ENCODE measurements around the gene PLXNA2. TPM values are rescaled to one million over a fixed set of nuclear protein-coding genes. Genes with fewer than 3 reads are reported as not detected.

Gene PLXNA2
- total and polyA plus RNA-seq, 2 of the 13 experiments (the other 11 are each of a cell fraction or from before 2014, with no cell fraction given) = 1.1 to 2.1 TPM

DNA sequence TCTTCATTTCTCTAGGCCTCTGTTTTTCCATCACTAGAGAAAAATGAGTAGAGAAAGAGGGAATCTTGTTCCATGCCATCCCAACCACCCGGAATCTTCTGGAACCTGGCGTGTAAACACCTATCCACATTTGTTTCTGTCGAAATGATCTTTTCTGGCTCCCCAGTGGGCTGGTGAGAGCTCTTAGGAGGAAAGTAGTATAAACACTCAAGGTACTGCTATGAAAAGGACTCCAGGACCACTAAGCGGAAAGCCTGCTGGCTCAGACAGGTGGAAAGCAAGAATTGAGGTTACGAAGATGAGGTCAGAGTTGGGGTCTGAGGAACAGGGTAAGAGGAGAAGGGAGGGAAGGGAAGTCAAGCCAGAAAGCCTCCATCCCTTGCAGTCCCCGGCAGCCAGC, 90.8 kb downstream of the PLXNA2 start:
- intact Hi-C loops (cut with micrococcal nuclease; ENCODE audit: unreplicated experiment) = no loop called here
- BruUV-seq (replicated peaks) = no TSS peak
- WGBS (ENCODE audit: low lambda C conversion rate) = 86% methylated on average over 6 of the region's 6 CpGs
- Histone ChIP-seq H2AFZ (ENCODE audit: low read length) (no peak overlapping the region), H3K4me2 (ENCODE audit: low read depth, low read length) (no peak overlapping the region), H3K9me3 (ENCODE audit: low read length) (no peaks in the 10 kb centered on the region), H3K27me3 (ENCODE audit: control insufficient read depth in 1 of 2, insufficient read depth in 2 of 2, low read length in 2 of 2) (no peaks in the 10 kb centered on the region), H3K4me3 (replicated peaks in 1 of 3; ENCODE audit: insufficient read depth in 1 of 3, low read depth in 2 of 3, low read length in 3 of 3) (no peak overlapping the region), H3K9ac (ENCODE audit: insufficient read depth, low read depth, low read length) (no peak overlapping the region), H3K4me1 (ENCODE audit: insufficient read depth, low read length) (peaks cover 38% of the 10 kb centered on the region), H4K20me1 (ENCODE audit: insufficient read depth, low read length) (no peaks in the 10 kb centered on the region), H3K36me3 (replicated peaks in 1 of 2; ENCODE audit: control insufficient read depth in 1 of 2, insufficient read depth in 2 of 2, low read length in 2 of 2) (no peaks in the 10 kb centered on the region), H3K79me2 (ENCODE audit: insufficient read depth, low read length) (no peaks in the 10 kb centered on the region), H3K27ac (ENCODE audit: extremely low read length, insufficient read depth, low read length) (no peak overlapping the region)
- no peak for TF ChIP-seq THAP8 (CRISPR knock-in tag; IDR thresholded peaks at IDR 0.05; ENCODE audit: borderline replicate concordance)
- TF ChIP-seq NCOA1 (CRISPR knock-in tag; IDR thresholded peaks at IDR 0.05) = no peak
- TF ChIP-seq ARNT2 (CRISPR knock-in tag; IDR thresholded peaks at IDR 0.05; ENCODE audit: low read depth) = no peak
- no peak for TF ChIP-seq TBX2 (CRISPR knock-in tag; IDR thresholded peaks at IDR 0.05; ENCODE audit: borderline replicate concordance)
- ChIA-PET CTCF (ENCODE audit: low intra/inter-chr PET ratio, low total read pairs) (no interaction called here), POLR2A (no interaction called here)
- DNase-seq (ENCODE audit: low spot score) (no peak), FAIRE-seq (no peak), ATAC-seq (no peak)
- in situ Hi-C loops (cut with HindIII; ENCODE audit: extremely low pct_ligation_motif_present, low pct_unique_long_range_greater_than_20kb) = no loop called here

DNA sequence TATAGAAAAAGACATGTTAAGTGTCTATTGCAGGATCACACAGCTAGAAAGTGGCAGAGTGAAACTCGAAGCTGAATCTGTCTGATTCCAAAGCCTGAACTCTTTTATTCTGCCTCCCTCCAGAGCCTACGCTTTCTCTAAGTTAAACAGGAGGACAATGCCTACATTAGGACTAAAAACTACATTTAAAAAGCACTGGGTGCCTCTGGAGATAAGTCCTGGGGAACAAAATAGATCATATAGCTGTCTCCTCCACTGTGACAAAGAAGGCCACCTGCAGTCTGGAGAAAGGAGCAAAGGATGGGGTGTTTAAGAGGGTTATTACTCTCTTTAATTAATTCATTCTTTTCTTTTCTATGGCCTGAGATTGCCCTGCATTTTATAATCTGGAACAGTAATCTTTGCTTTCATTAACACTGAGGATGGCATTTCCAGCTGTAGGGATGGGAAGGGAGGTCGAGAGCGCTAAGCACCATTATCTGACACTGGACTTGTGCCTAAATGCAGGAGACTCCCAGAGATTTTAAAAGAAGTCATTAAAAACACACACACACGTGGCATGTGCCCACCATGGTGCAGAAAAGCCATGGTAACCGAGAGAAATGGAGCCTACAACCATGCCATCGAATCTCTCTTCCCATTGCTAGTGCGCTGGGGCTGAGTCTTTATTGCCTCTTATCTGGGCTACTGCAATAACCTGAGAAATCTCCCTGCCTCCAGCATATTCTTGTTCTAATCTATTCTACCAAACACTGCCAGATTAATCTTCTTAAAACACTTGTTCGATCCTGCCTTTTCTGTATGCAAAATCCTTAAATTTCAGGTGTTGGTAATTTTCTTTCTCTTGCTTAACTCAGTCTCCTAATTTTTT, 92.2 kb downstream of the PLXNA2 start:
- DNase-seq (ENCODE audit: low spot score) (no peak), FAIRE-seq (no peak), ATAC-seq (no peak)
- no peak overlapping the region for H3K4me3 ChIP-seq (replicated peaks in 1 of 3; ENCODE audit: insufficient read depth in 1 of 3, low read depth in 2 of 3, low read length in 3 of 3)
- no peaks in the 10 kb centered on the region for H3K79me2 ChIP-seq (ENCODE audit: insufficient read depth, low read length)
- no peaks in the 10 kb centered on the region for H3K27me3 ChIP-seq (ENCODE audit: control insufficient read depth in 1 of 2, insufficient read depth in 2 of 2, low read length in 2 of 2)
- WGBS (ENCODE audit: low lambda C conversion rate) = 57% methylated on average over 9 of the region's 9 CpGs
- H3K4me1 ChIP-seq (ENCODE audit: insufficient read depth, low read length) = peaks cover 24% of the 10 kb centered on the region
- ChIA-PET POLR2A (no interaction called here), CTCF (ENCODE audit: low intra/inter-chr PET ratio, low total read pairs) (no interaction called here)
- no TSS peak for BruUV-seq (replicated peaks)
- intact Hi-C loops (cut with micrococcal nuclease; ENCODE audit: unreplicated experiment) = no loop called here
- no peaks in the 10 kb centered on the region for H4K20me1 ChIP-seq (ENCODE audit: insufficient read depth, low read length)
- H3K9ac ChIP-seq (ENCODE audit: insufficient read depth, low read depth, low read length) = no peak overlapping the region
- no peak overlapping the region for H3K27ac ChIP-seq (ENCODE audit: extremely low read length, insufficient read depth, low read length)
- in situ Hi-C loops (cut with HindIII; ENCODE audit: extremely low pct_ligation_motif_present, low pct_unique_long_range_greater_than_20kb) = no loop called here
- no peak overlapping the region for H2AFZ ChIP-seq (ENCODE audit: low read length)
- H3K4me2 ChIP-seq (ENCODE audit: low read depth, low read length) = no peak overlapping the region
- no peaks in the 10 kb centered on the region for H3K9me3 ChIP-seq (ENCODE audit: low read length)
- H3K36me3 ChIP-seq (replicated peaks in 1 of 2; ENCODE audit: control insufficient read depth in 1 of 2, insufficient read depth in 2 of 2, low read length in 2 of 2) = no peaks in the 10 kb centered on the region
- no peak for TF ChIP-seq POLR2AphosphoS2 (IDR thresholded peaks at IDR 0.05; ENCODE audit: low read depth, low read length)
- TF ChIP-seq ATF4 (CRISPR knock-in tag; IDR thresholded peaks at IDR 0.05) = no peak
- TF ChIP-seq, protein P1, sequence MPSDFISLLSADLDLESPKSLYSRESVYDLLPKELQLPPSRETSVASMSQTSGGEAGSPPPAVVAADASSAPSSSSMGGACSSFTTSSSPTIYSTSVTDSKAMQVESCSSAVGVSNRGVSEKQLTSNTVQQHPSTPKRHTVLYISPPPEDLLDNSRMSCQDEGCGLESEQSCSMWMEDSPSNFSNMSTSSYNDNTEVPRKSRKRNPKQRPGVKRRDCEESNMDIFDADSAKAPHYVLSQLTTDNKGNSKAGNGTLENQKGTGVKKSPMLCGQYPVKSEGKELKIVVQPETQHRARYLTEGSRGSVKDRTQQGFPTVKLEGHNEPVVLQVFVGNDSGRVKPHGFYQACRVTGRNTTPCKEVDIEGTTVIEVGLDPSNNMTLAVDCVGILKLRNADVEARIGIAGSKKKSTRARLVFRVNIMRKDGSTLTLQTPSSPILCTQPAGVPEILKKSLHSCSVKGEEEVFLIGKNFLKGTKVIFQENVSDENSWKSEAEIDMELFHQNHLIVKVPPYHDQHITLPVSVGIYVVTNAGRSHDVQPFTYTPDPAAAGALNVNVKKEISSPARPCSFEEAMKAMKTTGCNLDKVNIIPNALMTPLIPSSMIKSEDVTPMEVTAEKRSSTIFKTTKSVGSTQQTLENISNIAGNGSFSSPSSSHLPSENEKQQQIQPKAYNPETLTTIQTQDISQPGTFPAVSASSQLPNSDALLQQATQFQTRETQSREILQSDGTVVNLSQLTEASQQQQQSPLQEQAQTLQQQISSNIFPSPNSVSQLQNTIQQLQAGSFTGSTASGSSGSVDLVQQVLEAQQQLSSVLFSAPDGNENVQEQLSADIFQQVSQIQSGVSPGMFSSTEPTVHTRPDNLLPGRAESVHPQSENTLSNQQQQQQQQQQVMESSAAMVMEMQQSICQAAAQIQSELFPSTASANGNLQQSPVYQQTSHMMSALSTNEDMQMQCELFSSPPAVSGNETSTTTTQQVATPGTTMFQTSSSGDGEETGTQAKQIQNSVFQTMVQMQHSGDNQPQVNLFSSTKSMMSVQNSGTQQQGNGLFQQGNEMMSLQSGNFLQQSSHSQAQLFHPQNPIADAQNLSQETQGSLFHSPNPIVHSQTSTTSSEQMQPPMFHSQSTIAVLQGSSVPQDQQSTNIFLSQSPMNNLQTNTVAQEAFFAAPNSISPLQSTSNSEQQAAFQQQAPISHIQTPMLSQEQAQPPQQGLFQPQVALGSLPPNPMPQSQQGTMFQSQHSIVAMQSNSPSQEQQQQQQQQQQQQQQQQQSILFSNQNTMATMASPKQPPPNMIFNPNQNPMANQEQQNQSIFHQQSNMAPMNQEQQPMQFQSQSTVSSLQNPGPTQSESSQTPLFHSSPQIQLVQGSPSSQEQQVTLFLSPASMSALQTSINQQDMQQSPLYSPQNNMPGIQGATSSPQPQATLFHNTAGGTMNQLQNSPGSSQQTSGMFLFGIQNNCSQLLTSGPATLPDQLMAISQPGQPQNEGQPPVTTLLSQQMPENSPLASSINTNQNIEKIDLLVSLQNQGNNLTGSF (CRISPR knock-in tag; IDR thresholded peaks at IDR 0.05) = no peak
- TF ChIP-seq CENPX (CRISPR knock-in tag; IDR thresholded peaks at IDR 0.05) = no peak
- no peak for TF ChIP-seq PRPF4 (IDR thresholded peaks at IDR 0.05; ENCODE audit: low read depth, low read length, poor library complexity, severe bottlenecking)

Measured in HepG2 (cell line).